NT2/D1 (cell line): ENCODE measurements around the gene IQSEC1.

Experiments
- DNase-seq: peaks from one replicate; pipeline ENCODE4 v3.0.0-alpha.2; 2011; ENCODE audit warnings: low read depth, low spot score
- H3K27me3 ChIP-seq: 2 replicates; pipeline ENCODE4 v1.6.0; 2011; ENCODE audit warnings: mild to moderate bottlenecking; ENCODE audit not compliant: insufficient read length, insufficient read depth
- H3K36me3 ChIP-seq: 2 replicates; pipeline ENCODE4 v1.6.1; 2011; ENCODE audit warnings: mild to moderate bottlenecking, low read length, mixed read lengths; ENCODE audit not compliant: insufficient read depth, insufficient read length
- H3K4me1 ChIP-seq: 2 replicates; pipeline ENCODE4 v1.5.1; 2011; ENCODE audit not compliant: insufficient read depth, insufficient read length
- H3K4me3 ChIP-seq: 2 replicates; pipeline ENCODE4 v1.5.1; 2011; ENCODE audit warnings: low read depth; ENCODE audit not compliant: insufficient read length
- H3K9ac ChIP-seq: 2 replicates; pipeline ENCODE4 v1.6.0; 2011; ENCODE audit warnings: low read depth; ENCODE audit not compliant: insufficient read length
- H3K9me3 ChIP-seq: 2 replicates; pipeline ENCODE4 v1.5.1; 2011; ENCODE audit warnings: mild to moderate bottlenecking, low read length; ENCODE audit not compliant: insufficient read depth
- SUZ12 ChIP-seq: IDR thresholded peaks from 2 replicates; pipeline ENCODE4 v1.6.1; 2011; ENCODE audit not compliant: insufficient read length, insufficient read depth; ENCODE audit errors: extremely low read depth
- YY1 ChIP-seq: IDR thresholded peaks from 2 replicates; pipeline ENCODE4 v1.6.1; 2011; ENCODE audit not compliant: insufficient read length, insufficient read depth
- ZNF274 ChIP-seq: IDR thresholded peaks from 2 replicates; pipeline ENCODE4 v1.6.1; 2011; ENCODE audit warnings: mild to moderate bottlenecking, low read depth, low read length

The IQSEC1 gene

DNA sequence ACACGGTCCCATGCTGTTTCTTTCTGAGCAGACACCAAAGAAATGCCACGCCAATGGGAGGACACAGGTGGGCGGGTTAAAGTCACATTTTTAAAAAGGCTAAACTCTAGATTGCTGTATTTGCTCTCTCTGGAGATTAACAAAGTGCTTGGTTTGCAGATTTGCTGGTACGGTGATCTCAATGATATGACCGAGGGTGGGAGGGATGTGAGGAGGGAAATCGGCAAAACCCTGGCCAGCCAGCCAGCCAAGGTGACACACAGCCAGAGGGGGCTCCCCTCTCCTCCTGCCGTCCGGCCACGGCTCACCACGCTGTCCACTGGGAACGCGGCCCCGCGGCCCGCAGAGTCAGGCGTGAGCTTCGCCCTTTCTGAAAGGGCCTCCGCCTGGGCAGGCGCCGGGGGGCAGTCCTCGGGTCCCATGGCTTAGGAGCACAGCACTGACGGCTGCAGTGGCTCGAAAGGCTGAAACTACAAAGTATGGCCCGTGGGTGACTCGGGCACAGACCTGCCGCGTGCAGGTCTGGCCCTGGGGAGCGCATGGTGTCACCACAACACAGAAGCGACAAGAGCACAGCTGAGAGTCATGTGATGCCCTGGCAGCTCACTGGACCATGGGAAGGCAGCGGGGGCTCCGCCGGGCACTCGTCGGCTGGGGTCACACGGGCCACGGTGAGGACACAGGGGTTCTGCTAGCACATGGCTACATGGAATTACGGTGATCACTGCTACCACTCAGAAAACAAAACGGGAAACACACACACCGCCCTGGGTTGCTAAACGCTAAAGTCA is 174.1 kb downstream of the IQSEC1 start:
- peaks cover 47% of the 10 kb centered on the region for H3K36me3 ChIP-seq
- no peaks in the 10 kb centered on the region for H3K27me3 ChIP-seq
- no peak for DNase-seq
- TF ChIP-seq SUZ12 (no peak), ZNF274 (no peak), YY1 (no peak)
- H3K9me3 ChIP-seq = no peaks in the 10 kb centered on the region
- no peaks in the 10 kb centered on the region for H3K4me1 ChIP-seq
- no peak overlapping the region for H3K4me3 ChIP-seq
- H3K9ac ChIP-seq = no peak overlapping the region

DNA sequence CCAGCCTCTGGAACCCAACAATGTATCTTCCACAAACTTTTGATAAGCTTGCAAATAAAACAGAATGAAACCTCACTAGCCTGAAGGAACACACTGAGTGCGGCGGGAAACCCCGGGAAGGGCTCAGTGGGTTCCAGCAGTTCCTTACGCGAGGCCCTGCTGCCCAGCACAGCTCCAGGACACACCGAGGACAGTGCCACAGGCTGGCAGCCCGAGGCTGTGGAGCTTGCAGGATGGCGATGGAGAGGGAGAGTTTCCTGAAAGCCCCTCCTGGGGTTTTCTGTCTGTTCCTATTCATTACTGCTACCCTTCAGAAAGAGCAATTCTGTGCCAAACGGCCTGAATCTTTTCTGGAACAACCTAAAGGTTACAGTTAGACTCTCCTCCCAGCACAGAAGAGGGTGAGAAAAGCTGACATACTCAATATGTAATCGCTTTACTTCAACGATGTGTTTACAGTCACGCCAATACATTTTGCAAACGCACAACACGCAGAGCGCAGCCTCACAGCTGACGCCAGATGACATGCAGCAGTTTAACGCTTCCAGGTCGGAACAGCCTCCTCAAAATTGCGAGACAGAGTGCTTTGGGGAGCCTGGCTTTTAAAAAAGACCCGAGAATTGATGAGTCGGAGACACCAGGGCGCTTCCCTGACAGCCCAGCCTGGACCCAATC is 174.8 kb downstream of the IQSEC1 start:
- DNase-seq = no peak
- no peak overlapping the region for H3K4me3 ChIP-seq
- TF ChIP-seq SUZ12 = no peak
- no peak for TF ChIP-seq ZNF274
- TF ChIP-seq YY1 = no peak
- H3K36me3 ChIP-seq = peaks cover 40% of the 10 kb centered on the region
- H3K27me3 ChIP-seq = no peaks in the 10 kb centered on the region
- H3K4me1 ChIP-seq = peaks cover 4% of the 10 kb centered on the region
- no peak overlapping the region for H3K9ac ChIP-seq
- no peaks in the 10 kb centered on the region for H3K9me3 ChIP-seq

DNA sequence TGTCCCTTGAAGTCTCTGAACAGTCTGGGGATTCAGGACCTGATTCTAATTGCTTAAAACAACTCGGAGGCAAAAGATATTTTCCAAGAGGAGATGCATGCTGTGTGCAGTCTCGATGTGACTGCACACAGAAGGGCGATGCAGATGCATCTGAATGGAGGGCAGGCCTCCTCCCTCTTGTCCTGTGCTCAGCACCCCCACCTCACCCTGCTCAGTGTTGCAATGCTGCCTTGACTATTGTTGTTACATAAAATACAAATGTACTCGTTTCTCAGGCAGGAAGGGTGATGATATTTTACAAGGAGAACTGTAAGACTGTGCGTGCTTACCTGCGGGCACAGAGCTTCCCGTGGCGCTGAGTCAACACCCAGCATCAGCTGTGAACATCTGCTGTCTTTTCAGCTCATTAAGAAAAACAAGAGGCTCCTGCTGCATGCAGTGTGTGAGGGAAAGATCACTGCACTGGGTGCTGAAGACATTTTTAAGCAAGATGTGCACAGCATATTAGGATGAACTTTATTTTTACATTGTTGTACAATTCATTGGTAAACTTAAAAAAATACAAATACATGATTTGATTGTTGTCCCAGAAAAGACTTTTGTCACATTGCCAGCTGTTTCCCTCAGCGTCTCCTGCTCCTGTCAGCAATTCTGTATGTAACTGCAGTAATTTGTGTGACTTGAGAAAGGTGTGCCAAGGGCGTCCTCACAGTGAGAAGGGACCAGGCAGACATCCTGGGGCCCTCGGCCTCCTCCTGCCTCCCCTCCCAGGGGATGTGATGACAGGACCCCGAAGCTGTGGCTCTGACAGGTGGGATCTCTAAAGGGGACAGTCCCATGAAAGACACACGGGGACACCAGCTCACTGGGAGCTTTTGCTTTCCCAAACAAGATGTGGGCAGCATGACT is 175.6 kb downstream of the IQSEC1 start:
- H3K9ac ChIP-seq = no peak overlapping the region
- no peaks in the 10 kb centered on the region for H3K9me3 ChIP-seq
- peaks cover 4% of the 10 kb centered on the region for H3K4me1 ChIP-seq
- no peaks in the 10 kb centered on the region for H3K27me3 ChIP-seq
- no peak overlapping the region for H3K4me3 ChIP-seq
- H3K36me3 ChIP-seq = peaks cover 35% of the 10 kb centered on the region
- DNase-seq = no peak
- TF ChIP-seq SUZ12 = no peak

DNA sequence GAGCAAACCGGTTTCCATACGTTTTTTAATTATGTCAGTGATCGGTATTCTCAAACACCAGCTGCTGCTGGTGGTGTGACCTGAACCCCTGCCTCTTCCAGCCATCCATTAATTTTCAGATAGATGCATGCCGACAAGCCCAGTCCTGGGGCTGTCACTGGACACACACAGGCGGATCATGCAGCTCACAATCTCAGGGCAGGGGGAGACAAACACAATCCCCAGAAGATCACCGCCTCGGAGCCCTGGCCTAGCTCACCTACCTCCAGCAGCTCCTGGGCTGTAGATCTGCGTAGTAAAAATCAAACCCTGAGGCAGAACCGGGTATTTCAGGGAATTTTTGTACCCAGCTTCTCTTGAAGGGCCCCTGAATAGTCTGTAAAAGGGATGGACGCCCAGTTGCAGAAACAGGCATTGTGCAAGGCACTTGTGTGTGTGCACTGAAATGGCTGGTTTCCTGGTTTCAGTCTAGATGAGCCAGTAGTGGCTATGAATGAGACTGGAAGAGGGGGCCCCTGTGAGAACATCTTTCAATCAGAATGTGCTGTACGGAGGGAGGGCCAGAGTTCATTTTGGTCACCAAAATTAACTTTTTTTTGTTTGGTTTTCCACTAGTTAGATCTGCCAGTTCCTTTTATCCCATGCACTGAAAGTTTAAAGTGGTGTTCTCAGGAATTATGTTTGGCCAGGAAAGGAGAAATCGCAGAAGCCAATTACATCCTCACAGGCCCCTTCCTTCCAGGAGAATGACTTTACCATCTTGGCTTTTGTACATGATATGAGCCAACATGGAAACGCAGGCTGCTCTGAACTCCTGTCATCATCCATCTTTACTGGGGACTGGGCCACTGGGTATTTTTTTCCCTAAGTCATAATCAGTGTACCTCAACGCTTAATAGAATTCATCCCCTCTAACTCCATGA is 176.9 kb downstream of the IQSEC1 start:
- Histone ChIP-seq H3K4me1 (peaks cover 7% of the 10 kb centered on the region), H3K9ac (no peak overlapping the region), H3K27me3 (peaks cover 4% of the 10 kb centered on the region), H3K36me3 (peaks cover 33% of the 10 kb centered on the region), H3K9me3 (no peaks in the 10 kb centered on the region), H3K4me3 (no peak overlapping the region)
- no peak for TF ChIP-seq SUZ12
- no peak for TF ChIP-seq YY1
- no peak for TF ChIP-seq ZNF274
- DNase-seq = no peak

DNA sequence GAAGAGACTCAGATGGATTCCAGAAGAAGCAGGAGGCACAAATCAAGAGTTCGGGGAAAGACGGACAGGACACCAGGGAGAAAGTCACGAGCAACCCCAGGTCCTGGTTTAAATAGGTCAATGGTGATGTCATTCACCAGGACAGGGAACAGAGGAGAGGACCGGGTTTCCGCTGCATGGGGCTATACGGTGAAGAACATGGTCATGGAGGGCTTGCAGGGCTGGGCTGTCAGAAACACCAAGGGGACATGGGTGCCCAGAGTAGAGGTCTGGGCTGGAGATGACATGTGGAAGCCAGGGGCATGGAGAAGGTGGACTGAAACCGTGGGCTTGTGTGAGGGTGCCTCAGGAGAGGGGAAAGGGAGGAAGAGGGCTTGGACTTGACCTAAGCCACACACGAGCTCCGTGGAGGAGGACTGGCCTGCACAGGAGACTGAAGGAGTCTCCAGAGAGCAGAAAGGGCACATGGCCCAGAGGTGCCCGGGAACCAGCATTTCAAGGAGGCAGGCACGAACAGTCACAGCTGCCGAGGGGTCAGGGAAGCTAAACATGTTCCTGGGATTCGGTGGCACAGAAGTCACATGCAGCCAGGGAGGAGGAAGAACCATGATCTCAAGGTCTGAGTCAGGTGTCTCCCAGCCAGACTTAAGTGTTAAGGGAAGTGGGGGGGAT is 177.7 kb downstream of the IQSEC1 start:
- TF ChIP-seq YY1 (no peak), ZNF274 (no peak)
- no peaks in the 10 kb centered on the region for H3K9me3 ChIP-seq
- peaks cover 26% of the 10 kb centered on the region for H3K36me3 ChIP-seq
- no peak overlapping the region for H3K9ac ChIP-seq
- no peak for DNase-seq
- H3K27me3 ChIP-seq = peaks cover 12% of the 10 kb centered on the region
- peaks cover 7% of the 10 kb centered on the region for H3K4me1 ChIP-seq
- H3K4me3 ChIP-seq = no peak overlapping the region

DNA sequence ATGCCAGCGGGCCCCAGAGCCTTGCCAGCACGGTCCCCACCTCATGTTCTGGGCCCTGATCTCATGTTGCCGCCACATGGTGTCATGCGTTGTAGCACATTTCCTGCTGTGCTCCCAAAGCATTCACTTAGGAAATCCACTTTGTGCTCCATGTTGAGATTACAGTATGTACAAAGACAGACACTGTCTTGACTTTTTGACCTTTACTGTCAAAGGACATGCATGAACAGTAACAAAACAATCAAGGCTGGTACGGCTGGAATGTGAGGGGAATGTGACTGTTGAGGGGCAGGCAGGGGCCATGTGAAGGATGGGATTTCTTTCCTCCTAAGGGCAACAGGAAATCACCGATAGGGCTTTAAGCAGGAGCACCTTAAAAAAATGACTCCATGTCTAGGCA is 178.6 kb downstream of the IQSEC1 start:
- DNase-seq = peak; percentile 22
- Histone ChIP-seq H3K9me3 (no peaks in the 10 kb centered on the region), H3K9ac (no peak overlapping the region), H3K4me3 (no peak overlapping the region), H3K4me1 (peaks cover 7% of the 10 kb centered on the region), H3K36me3 (peaks cover 18% of the 10 kb centered on the region), H3K27me3 (peaks cover 17% of the 10 kb centered on the region)
- no peak for TF ChIP-seq SUZ12
- no peak for TF ChIP-seq ZNF274
- TF ChIP-seq YY1 = no peak
